B cell (primary cell): ENCODE results near the gene C19orf44.

Source experiments
- EZH2 ChIP-seq: IDR thresholded peaks from 2 replicates; pipeline ENCODE4 v1.6.1; 2012; ENCODE audit warnings: borderline replicate concordance, low read depth, mild to moderate bottlenecking, moderate library complexity, low read length; ENCODE audit not compliant: insufficient read depth, poor library complexity, severe bottlenecking
- TF ChIP-seq, protein P1 (sequence below): fragments of 200-600 bp; IDR thresholded peaks from one replicate; pipeline ENCODE4 v1.8.0; 2022; ENCODE audit warnings: antibody characterized with exemption, mild to moderate bottlenecking

DNA sequence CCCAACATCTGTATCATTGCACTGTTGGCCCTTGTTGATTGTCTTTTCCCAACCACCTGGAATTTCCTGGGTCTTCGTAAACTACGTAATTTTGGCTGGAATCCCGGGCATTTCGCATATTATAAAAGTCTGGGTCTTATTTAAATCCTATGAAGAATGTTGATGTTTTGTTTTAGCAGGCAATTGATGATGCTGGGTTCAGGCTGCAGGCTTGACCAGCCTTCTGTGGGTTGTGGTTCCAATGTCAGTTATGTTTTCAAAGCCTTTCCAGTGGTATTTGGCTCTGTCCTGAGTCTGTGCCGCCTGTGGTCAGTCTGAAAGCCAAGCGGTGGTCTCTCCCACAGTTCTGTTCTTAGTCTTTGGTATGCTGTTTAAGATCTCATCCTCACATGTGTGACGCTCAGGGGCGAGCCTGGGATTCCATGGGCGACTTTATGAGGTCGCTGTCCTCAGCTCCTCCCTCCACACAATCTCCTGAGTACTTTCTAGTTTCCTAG lies 63.6 kb downstream of the C19orf44 start:
- TF ChIP-seq, protein P1, sequence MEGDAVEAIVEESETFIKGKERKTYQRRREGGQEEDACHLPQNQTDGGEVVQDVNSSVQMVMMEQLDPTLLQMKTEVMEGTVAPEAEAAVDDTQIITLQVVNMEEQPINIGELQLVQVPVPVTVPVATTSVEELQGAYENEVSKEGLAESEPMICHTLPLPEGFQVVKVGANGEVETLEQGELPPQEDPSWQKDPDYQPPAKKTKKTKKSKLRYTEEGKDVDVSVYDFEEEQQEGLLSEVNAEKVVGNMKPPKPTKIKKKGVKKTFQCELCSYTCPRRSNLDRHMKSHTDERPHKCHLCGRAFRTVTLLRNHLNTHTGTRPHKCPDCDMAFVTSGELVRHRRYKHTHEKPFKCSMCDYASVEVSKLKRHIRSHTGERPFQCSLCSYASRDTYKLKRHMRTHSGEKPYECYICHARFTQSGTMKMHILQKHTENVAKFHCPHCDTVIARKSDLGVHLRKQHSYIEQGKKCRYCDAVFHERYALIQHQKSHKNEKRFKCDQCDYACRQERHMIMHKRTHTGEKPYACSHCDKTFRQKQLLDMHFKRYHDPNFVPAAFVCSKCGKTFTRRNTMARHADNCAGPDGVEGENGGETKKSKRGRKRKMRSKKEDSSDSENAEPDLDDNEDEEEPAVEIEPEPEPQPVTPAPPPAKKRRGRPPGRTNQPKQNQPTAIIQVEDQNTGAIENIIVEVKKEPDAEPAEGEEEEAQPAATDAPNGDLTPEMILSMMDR = no peak
- no peak for TF ChIP-seq EZH2
